ENCODE results near the gene COL27A1.

Gene COL27A1

GRCh38 chr9:114167591-114168091, 12.3 kb downstream of the COL27A1 start:
- H3K4me3 Mint-ChIP-seq = no peak overlapping the region
- no peak for ATAC-seq
- no peak overlapping the region for H3K27ac Mint-ChIP-seq
- no peaks in the 10 kb centered on the region for H3K9me3 Mint-ChIP-seq
- H3K4me1 Mint-ChIP-seq = no peaks in the 10 kb centered on the region
- no peak for DNase-seq
- H3K27me3 Mint-ChIP-seq = no peaks in the 10 kb centered on the region

DNA sequence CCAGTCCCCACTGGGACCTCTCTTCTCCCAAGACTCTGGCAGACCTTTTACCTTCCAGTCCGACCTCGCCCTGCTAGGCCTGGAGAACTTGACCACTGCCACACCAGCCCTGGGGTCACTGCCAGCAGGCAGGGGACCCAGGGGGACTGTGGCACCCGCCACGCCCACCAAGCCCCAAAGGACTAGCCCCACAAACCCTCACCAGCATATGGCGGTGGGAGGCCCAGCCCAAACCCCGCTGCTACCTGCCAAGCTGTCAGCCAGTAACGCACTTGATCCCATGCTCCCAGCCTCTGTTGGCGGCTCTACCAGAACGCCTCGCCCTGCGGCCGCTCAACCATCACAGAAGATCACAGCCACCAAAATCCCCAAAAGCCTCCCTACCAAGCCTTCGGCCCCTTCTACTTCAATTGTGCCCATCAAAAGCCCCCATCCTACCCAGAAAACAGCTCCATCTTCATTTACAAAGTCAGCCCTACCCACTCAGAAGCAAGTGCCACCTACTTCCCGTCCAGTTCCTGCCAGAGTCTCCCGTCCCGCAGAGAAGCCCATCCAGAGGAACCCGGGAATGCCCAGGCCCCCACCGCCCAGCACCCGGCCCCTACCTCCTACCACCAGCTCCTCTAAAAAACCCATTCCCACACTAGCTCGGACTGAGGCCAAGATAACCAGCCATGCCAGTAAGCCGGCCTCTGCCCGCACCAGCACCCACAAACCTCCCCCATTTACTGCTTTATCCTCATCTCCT, 13.1 kb downstream of the COL27A1 start:
- DNase-seq (no peak), ATAC-seq (no peak)
- no peaks in the 10 kb centered on the region for H3K9me3 Mint-ChIP-seq
- H3K4me3 Mint-ChIP-seq = no peak overlapping the region
- H3K27me3 Mint-ChIP-seq = no peaks in the 10 kb centered on the region
- peak overlapping the region in 1 of 2 donors; percentile 79 for H3K27ac Mint-ChIP-seq
- no peaks in the 10 kb centered on the region for H3K4me1 Mint-ChIP-seq

GRCh38 chr9:114169029-114169951, 14.0 kb downstream of the COL27A1 start:
- ATAC-seq (no peak), DNase-seq (no peak)
- Mint-ChIP-seq H3K27me3 (no peaks in the 10 kb centered on the region), H3K9me3 (no peaks in the 10 kb centered on the region), H3K27ac (no peak overlapping the region), H3K4me3 (no peak overlapping the region), H3K4me1 (no peaks in the 10 kb centered on the region)

- Mint-ChIP-seq H3K4me1 (no peaks in the 10 kb centered on the region), H3K9me3 (no peaks in the 10 kb centered on the region), H3K27ac (no peak overlapping the region), H3K27me3 (no peaks in the 10 kb centered on the region), H3K4me3 (no peak overlapping the region)
- DNase-seq = no peak
- ATAC-seq = no peak
Measured at GRCh38 chr9:114169952-114170770, 14.8 kb downstream of the COL27A1 start.

GRCh38 chr9:114170771-114171461, 15.6 kb downstream of the COL27A1 start:
- DNase-seq (no peak), ATAC-seq (no peak)
- H3K4me1 Mint-ChIP-seq = no peaks in the 10 kb centered on the region
- H3K9me3 Mint-ChIP-seq = no peaks in the 10 kb centered on the region
- no peaks in the 10 kb centered on the region for H3K27me3 Mint-ChIP-seq
- H3K27ac Mint-ChIP-seq = no peak overlapping the region
- no peak overlapping the region for H3K4me3 Mint-ChIP-seq

DNA sequence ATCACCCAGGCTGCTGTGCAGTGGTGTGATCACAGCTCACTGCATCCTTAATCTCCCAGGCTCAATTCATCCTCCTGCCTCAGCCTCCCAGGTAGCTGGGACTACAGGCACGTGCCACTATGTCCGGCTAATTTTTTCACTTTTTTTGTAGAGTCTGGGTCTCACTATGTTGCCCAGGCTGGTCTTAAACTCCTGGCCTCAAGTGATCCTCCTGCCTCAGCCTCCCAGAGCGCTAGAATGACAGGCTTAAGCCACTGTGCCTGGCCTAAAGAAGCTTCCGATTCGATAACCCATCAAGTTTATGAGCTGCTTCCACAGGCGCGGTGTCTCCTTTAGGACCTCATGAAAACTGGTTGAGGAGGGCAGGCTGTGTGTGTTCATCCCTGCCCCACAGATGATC, 16.2 kb downstream of the COL27A1 start:
- no peak for ATAC-seq
- H3K27me3 Mint-ChIP-seq = no peaks in the 10 kb centered on the region
- no peaks in the 10 kb centered on the region for H3K4me1 Mint-ChIP-seq
- DNase-seq = no peak
- no peak overlapping the region for H3K27ac Mint-ChIP-seq
- no peaks in the 10 kb centered on the region for H3K9me3 Mint-ChIP-seq
- H3K4me3 Mint-ChIP-seq = no peak overlapping the region

- peak overlapping the region in 1 of 2 donors; percentile 54 for H3K27ac Mint-ChIP-seq
- no peaks in the 10 kb centered on the region for H3K4me1 Mint-ChIP-seq
- no peak overlapping the region for H3K4me3 Mint-ChIP-seq
- ATAC-seq = no peak
- no peaks in the 10 kb centered on the region for H3K9me3 Mint-ChIP-seq
- no peaks in the 10 kb centered on the region for H3K27me3 Mint-ChIP-seq
- no peak for DNase-seq
Measured at GRCh38 chr9:114172981-114173833, 17.9 kb downstream of the COL27A1 start.

DNA sequence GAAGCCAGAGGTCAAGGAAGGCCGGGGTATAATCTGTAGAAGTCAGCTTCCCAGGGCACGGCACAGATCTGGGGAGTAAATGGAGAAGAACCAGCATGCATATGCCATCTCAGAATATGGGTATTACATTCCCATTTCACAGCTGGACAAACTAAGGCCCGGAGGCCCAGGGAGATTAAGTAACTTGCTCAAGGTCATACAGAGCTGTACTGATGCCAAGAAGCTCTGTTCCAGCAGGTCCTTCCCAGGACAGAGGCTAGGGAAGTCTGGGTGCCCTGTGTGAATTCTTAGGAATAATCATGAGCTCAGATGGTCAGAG, 19.2 kb downstream of the COL27A1 start:
- Mint-ChIP-seq H3K4me1 (no peaks in the 10 kb centered on the region), H3K27ac (no peak overlapping the region), H3K9me3 (no peaks in the 10 kb centered on the region), H3K4me3 (no peak overlapping the region), H3K27me3 (no peaks in the 10 kb centered on the region)
- ATAC-seq (no peak), DNase-seq (no peak)

DNA sequence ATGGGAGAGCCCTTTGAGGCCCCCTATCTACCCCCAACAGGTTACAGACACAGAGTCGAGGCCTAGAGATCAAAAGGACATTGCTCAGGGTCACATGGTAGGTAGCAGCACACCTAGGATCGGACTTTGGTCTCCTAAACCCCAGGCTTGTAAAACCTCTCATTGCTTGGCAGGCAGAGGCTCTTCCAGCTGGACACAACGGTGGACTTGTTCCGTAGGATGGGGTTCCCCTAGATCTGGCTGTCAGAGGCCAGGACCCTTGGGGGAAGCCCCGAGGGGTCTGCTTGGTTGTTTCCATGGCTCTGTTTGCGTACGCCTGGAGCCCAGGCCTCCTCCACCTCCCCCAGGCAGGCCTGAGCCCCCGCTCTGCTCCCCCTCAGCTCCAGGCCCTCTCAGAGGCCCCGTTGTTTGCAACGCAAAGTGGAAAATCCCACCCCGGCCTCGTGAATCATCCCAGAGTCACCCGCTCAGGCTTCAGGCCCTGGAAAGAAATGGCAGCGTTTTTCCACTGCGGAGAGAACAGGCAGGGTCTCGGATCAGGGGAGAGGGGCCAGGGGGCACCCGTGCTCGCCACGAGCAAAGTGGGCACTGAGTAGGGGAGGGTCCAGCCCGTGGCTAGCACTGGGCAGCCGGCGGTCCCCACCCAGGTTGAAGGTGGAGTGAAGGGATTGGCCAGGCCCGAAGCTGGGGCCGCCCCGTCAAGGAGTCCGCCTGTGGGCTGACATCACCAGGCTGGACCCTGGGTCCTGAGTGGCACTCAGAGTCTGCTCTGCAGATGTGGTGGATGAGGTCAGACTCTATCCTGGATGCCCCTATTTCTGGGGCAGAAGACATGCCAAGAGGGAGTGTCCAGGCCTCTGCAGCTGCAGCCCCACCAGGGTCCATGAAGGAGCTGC, 19.8 kb downstream of the COL27A1 start:
- Mint-ChIP-seq H3K4me1 (no peaks in the 10 kb centered on the region), H3K27me3 (no peaks in the 10 kb centered on the region), H3K4me3 (no peak overlapping the region), H3K9me3 (no peaks in the 10 kb centered on the region), H3K27ac (peak overlapping the region in 1 of 2 donors; percentile 27)
- no peak for ATAC-seq
- no peak for DNase-seq

GRCh38 chr9:114176624-114177291, 21.4 kb downstream of the COL27A1 start:
- no peaks in the 10 kb centered on the region for H3K27me3 Mint-ChIP-seq
- no peak overlapping the region for H3K27ac Mint-ChIP-seq
- no peak overlapping the region for H3K4me3 Mint-ChIP-seq
- H3K4me1 Mint-ChIP-seq = no peaks in the 10 kb centered on the region
- ATAC-seq (no peak), DNase-seq (no peak)
- H3K9me3 Mint-ChIP-seq = no peaks in the 10 kb centered on the region

GRCh38 chr9:114177423-114178064, 22.2 kb downstream of the COL27A1 start:
- ATAC-seq (no peak), DNase-seq (no peak)
- no peaks in the 10 kb centered on the region for H3K4me1 Mint-ChIP-seq
- no peak overlapping the region for H3K27ac Mint-ChIP-seq
- H3K27me3 Mint-ChIP-seq = no peaks in the 10 kb centered on the region
- no peaks in the 10 kb centered on the region for H3K9me3 Mint-ChIP-seq
- no peak overlapping the region for H3K4me3 Mint-ChIP-seq

DNA sequence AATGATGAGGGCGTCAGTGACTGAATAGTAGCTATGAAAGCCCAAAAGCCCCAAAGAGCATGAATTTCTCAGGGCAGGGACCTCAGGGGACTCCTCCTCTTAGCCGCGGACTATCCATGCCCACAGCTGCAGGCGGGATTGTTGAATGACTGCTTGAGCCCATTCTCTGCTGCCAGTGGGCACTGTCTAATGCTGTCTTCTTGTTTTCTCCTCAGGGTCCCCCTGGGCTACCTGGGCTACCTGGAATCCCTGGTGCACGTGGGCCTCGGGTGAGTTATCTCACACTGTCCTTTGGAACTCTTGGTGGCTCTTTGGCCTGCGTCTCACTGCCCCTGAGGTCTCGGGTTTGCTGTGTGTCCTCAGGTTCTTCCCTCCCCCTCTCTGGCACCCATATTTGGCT, 22.7 kb downstream of the COL27A1 start:
- no peak for ATAC-seq
- H3K27ac Mint-ChIP-seq = no peak overlapping the region
- H3K27me3 Mint-ChIP-seq = no peaks in the 10 kb centered on the region
- H3K4me3 Mint-ChIP-seq = no peak overlapping the region
- no peak for DNase-seq
- no peaks in the 10 kb centered on the region for H3K4me1 Mint-ChIP-seq
- no peaks in the 10 kb centered on the region for H3K9me3 Mint-ChIP-seq
